ENCODE results near the gene GLO1.

The GLO1 gene

DNA sequence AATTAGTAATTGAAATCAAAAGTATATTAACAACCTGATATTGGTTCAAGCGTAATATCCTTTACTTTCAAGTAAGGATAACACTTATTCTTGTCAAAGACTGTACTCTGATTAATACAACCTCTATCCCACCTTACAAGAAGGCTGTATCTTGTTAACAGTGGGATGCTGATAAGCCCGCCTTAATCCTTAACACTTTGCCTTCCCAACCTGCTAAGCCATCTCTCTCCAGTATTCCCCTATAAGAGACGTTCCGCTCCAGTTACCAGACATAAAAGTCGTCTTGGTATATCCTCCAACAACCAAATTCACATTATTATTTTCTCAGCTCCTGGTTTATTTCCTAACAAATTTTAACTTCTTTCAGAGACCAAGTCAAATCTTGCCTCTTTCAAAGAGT lies 65.2 kb downstream of the GLO1 start:
- H2AK5ac ChIP-seq (ENCODE audit: low read length), result no peak overlapping the region
- H2BK5ac ChIP-seq (ENCODE audit: low read length), result no peak overlapping the region
- H2BK120ac ChIP-seq (ENCODE audit: low read depth, low read length), result no peak overlapping the region
- no peaks in the 10 kb centered on the region for H3K36me3 ChIP-seq (ENCODE audit: control insufficient read depth, insufficient read depth, low read length)
- no peaks in the 10 kb centered on the region for H3K27me3 ChIP-seq (ENCODE audit: insufficient read depth, low read length, poor library complexity)
- no peak overlapping the region for H3K27ac ChIP-seq (ENCODE audit: low read depth, low read length)
- no peaks in the 10 kb centered on the region for H3K4me1 ChIP-seq (ENCODE audit: control insufficient read depth, low read depth, low read length)
- H3K4ac ChIP-seq (ENCODE audit: low read depth, low read length), result no peak overlapping the region
- no peak overlapping the region for H4K8ac ChIP-seq (ENCODE audit: low read depth, low read length)
- H3K56ac ChIP-seq (ENCODE audit: low read length), result no peak overlapping the region
- H3K79me2 ChIP-seq (ENCODE audit: control insufficient read depth, insufficient read depth, low read length), result no peaks in the 10 kb centered on the region
- H3K18ac ChIP-seq (ENCODE audit: low read length), result no peak overlapping the region
- no peaks in the 10 kb centered on the region for H3K79me1 ChIP-seq (ENCODE audit: low read length)
- peak; percentile 72 for DNase-seq
- H3K4me2 ChIP-seq (ENCODE audit: low read length), result no peak overlapping the region
- no peak overlapping the region for H3K23ac ChIP-seq (ENCODE audit: low read length)
- no peak overlapping the region for H2BK15ac ChIP-seq (replicated peaks; ENCODE audit: low read depth)
- 100% methylated on average over 1 of the region's 5 CpGs for WGBS (ENCODE audit: extremely low coverage, insufficient coverage, low lambda C conversion rate)
- H4K5ac ChIP-seq (ENCODE audit: low read length), result no peak overlapping the region
- no peak overlapping the region for H3K9ac ChIP-seq (ENCODE audit: low read length)
- H3K4me3 ChIP-seq (ENCODE audit: low read length), result no peak overlapping the region

DNA sequence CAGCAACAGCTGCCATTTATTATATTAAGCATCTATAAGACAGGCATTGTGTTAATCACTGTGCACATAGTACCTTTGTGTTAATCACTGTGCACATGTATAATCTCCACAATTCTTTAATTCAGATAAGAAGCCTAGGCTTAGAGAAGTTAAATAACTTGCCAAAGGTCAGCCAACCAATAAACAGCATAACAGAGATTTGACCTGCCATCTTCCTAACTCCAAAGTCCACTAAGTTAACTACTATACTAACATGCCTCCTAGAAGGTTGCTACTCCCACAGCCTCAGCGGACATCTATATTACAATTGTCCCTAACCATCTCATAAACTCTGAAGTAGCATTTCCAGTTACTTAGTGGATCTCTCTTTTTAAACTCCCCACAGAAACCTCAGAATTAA lies 66.9 kb downstream of the GLO1 start:
- no peak overlapping the region for H2AK5ac ChIP-seq (ENCODE audit: low read length)
- H3K4me2 ChIP-seq (ENCODE audit: low read length), result no peak overlapping the region
- H3K4me3 ChIP-seq (ENCODE audit: low read length), result no peak overlapping the region
- no CpG with 5 or more reads among the region's 1 CpG for WGBS (ENCODE audit: extremely low coverage, insufficient coverage, low lambda C conversion rate)
- DNase-seq, result no peak
- no peak overlapping the region for H2BK5ac ChIP-seq (ENCODE audit: low read length)
- H4K8ac ChIP-seq (ENCODE audit: low read depth, low read length), result no peak overlapping the region
- H3K4me1 ChIP-seq (ENCODE audit: control insufficient read depth, low read depth, low read length), result no peaks in the 10 kb centered on the region
- no peak overlapping the region for H2BK120ac ChIP-seq (ENCODE audit: low read depth, low read length)
- no peak overlapping the region for H3K27ac ChIP-seq (ENCODE audit: low read depth, low read length)
- no peak overlapping the region for H3K9ac ChIP-seq (ENCODE audit: low read length)
- H3K18ac ChIP-seq (ENCODE audit: low read length), result no peak overlapping the region
- H3K56ac ChIP-seq (ENCODE audit: low read length), result no peak overlapping the region
- no peaks in the 10 kb centered on the region for H3K27me3 ChIP-seq (ENCODE audit: insufficient read depth, low read length, poor library complexity)
- no peaks in the 10 kb centered on the region for H3K79me1 ChIP-seq (ENCODE audit: low read length)
- no peak overlapping the region for H2BK15ac ChIP-seq (replicated peaks; ENCODE audit: low read depth)
- H3K79me2 ChIP-seq (ENCODE audit: control insufficient read depth, insufficient read depth, low read length), result no peaks in the 10 kb centered on the region
- no peak overlapping the region for H3K23ac ChIP-seq (ENCODE audit: low read length)
- H3K4ac ChIP-seq (ENCODE audit: low read depth, low read length), result no peak overlapping the region
- no peaks in the 10 kb centered on the region for H3K36me3 ChIP-seq (ENCODE audit: control insufficient read depth, insufficient read depth, low read length)
- H4K5ac ChIP-seq (ENCODE audit: low read length), result no peak overlapping the region

DNA sequence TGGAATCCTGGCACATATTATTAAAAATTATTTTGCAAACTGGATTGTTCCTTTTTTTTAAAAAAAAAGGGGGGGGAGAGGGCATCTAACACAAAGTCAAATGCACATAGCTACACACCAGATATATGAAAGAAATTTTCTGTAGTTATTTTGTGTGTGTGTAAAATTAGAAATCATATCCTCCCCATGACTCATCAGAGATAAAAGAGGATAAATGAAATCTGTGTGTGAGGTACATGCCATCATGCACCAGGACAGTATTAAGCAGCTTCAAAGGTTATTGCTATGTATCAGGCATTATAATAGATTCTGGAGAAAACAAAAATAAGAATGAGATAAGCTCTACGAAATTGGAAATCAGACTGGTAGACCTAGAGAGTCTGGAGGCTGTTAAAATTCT lies 68.4 kb downstream of the GLO1 start:
- Histone ChIP-seq H4K8ac (ENCODE audit: low read depth, low read length) (no peak overlapping the region), H3K4me2 (ENCODE audit: low read length) (no peak overlapping the region), H2BK15ac (replicated peaks; ENCODE audit: low read depth) (no peak overlapping the region), H2BK120ac (ENCODE audit: low read depth, low read length) (no peak overlapping the region), H3K23ac (ENCODE audit: low read length) (no peak overlapping the region), H3K4ac (ENCODE audit: low read depth, low read length) (no peak overlapping the region), H3K4me3 (ENCODE audit: low read length) (no peak overlapping the region), H3K36me3 (ENCODE audit: control insufficient read depth, insufficient read depth, low read length) (no peaks in the 10 kb centered on the region), H2BK5ac (ENCODE audit: low read length) (no peak overlapping the region), H3K56ac (ENCODE audit: low read length) (no peak overlapping the region), H3K79me1 (ENCODE audit: low read length) (no peaks in the 10 kb centered on the region), H3K27me3 (ENCODE audit: insufficient read depth, low read length, poor library complexity) (no peaks in the 10 kb centered on the region), H2AK5ac (ENCODE audit: low read length) (no peak overlapping the region), H3K27ac (ENCODE audit: low read depth, low read length) (no peak overlapping the region), H3K9ac (ENCODE audit: low read length) (no peak overlapping the region), H3K4me1 (ENCODE audit: control insufficient read depth, low read depth, low read length) (no peaks in the 10 kb centered on the region), H4K5ac (ENCODE audit: low read length) (no peak overlapping the region), H3K79me2 (ENCODE audit: control insufficient read depth, insufficient read depth, low read length) (no peaks in the 10 kb centered on the region), H3K18ac (ENCODE audit: low read length) (no peak overlapping the region)
- DNase-seq, result no peak
- no CpG with 5 or more reads among the region's 1 CpG for WGBS (ENCODE audit: extremely low coverage, insufficient coverage, low lambda C conversion rate)

DNA sequence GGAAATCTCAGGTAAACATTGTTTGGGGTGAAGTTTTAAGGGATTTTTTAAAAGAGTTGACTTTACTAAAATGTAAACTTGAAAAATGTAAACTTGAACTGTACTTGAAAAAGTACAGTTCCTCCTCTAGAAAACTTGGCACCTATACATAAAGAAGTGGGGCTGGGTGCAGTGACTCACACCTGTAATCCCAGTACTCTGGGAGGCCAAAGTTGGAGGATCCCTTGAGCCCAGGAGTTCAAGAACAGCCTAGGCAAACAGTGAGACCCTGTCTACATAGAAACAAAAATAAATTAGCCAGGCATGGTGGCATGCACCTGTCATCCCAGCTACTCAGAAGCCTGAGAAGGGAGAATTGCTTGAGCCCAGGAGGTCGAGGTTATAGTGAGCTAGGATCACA lies 70.5 kb downstream of the GLO1 start:
- Histone ChIP-seq H4K5ac (ENCODE audit: low read length) (no peak overlapping the region), H2AK5ac (ENCODE audit: low read length) (no peak overlapping the region), H3K27me3 (ENCODE audit: insufficient read depth, low read length, poor library complexity) (no peaks in the 10 kb centered on the region), H3K18ac (ENCODE audit: low read length) (no peak overlapping the region), H3K56ac (ENCODE audit: low read length) (no peak overlapping the region), H2BK120ac (ENCODE audit: low read depth, low read length) (no peak overlapping the region), H3K9ac (ENCODE audit: low read length) (no peak overlapping the region), H3K4me1 (ENCODE audit: control insufficient read depth, low read depth, low read length) (no peaks in the 10 kb centered on the region), H2BK5ac (ENCODE audit: low read length) (no peak overlapping the region), H3K36me3 (ENCODE audit: control insufficient read depth, insufficient read depth, low read length) (no peaks in the 10 kb centered on the region), H2BK15ac (replicated peaks; ENCODE audit: low read depth) (no peak overlapping the region), H3K23ac (ENCODE audit: low read length) (no peak overlapping the region), H3K4me2 (ENCODE audit: low read length) (no peak overlapping the region), H3K4ac (ENCODE audit: low read depth, low read length) (no peak overlapping the region), H3K79me1 (ENCODE audit: low read length) (no peaks in the 10 kb centered on the region), H3K4me3 (ENCODE audit: low read length) (no peak overlapping the region), H4K8ac (ENCODE audit: low read depth, low read length) (no peak overlapping the region), H3K79me2 (ENCODE audit: control insufficient read depth, insufficient read depth, low read length) (no peaks in the 10 kb centered on the region), H3K27ac (ENCODE audit: low read depth, low read length) (no peak overlapping the region)
- no peak for DNase-seq
- WGBS (ENCODE audit: extremely low coverage, insufficient coverage, low lambda C conversion rate), result no CpG with 5 or more reads among the region's 1 CpG

DNA sequence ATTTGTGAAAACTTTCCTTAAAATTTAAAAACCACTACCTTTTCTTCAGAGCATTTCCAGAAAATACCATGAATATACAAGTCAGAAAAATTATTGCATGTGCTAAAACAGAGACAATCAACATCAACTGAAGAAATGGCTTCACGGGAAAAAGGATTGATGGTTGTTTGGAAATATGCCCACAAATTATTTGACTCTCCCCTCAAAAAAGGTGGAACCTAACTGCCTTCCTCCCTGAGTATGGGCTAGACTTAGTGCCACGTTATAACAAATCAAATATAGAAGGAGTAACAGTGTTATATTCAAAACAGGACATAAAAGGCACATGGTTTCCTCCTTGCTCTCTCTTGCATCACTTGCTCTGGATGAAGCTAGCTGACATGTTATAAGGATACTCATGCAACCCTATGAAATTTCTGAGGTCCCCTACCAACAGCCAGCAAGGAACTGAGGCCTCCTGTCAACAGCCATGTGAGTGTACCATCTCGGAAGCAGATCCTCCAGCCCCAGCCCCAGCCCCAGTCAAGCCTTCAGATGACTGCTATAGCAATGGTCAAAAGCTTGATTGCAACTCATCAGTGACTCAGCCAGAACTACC lies 71.7 kb downstream of the GLO1 start:
- Histone ChIP-seq H3K36me3 (ENCODE audit: control insufficient read depth, insufficient read depth, low read length) (no peaks in the 10 kb centered on the region), H2BK15ac (replicated peaks; ENCODE audit: low read depth) (no peak overlapping the region), H3K27me3 (ENCODE audit: insufficient read depth, low read length, poor library complexity) (no peaks in the 10 kb centered on the region), H3K79me2 (ENCODE audit: control insufficient read depth, insufficient read depth, low read length) (no peaks in the 10 kb centered on the region), H2BK120ac (ENCODE audit: low read depth, low read length) (no peak overlapping the region), H3K27ac (ENCODE audit: low read depth, low read length) (no peak overlapping the region), H3K56ac (ENCODE audit: low read length) (no peak overlapping the region), H3K9ac (ENCODE audit: low read length) (no peak overlapping the region), H3K4me2 (ENCODE audit: low read length) (no peak overlapping the region), H3K4me1 (ENCODE audit: control insufficient read depth, low read depth, low read length) (no peaks in the 10 kb centered on the region), H3K23ac (ENCODE audit: low read length) (no peak overlapping the region), H2AK5ac (ENCODE audit: low read length) (no peak overlapping the region), H4K8ac (ENCODE audit: low read depth, low read length) (no peak overlapping the region), H4K5ac (ENCODE audit: low read length) (no peak overlapping the region), H3K4me3 (ENCODE audit: low read length) (no peak overlapping the region), H3K18ac (ENCODE audit: low read length) (no peak overlapping the region), H2BK5ac (ENCODE audit: low read length) (no peak overlapping the region), H3K79me1 (ENCODE audit: low read length) (no peaks in the 10 kb centered on the region), H3K4ac (ENCODE audit: low read depth, low read length) (no peak overlapping the region)
- no CpG with 5 or more reads among the region's 3 CpGs for WGBS (ENCODE audit: extremely low coverage, insufficient coverage, low lambda C conversion rate)
- DNase-seq, result no peak

Measured in mesendoderm (in vitro differentiated cells).